DMS53 treated with DMSO at 0.1 percent for 48 hours (cell line): ENCODE data around the gene MYCBP.
"Not testable (repeated sequence)": the region's sequence is repeated elsewhere in the genome, so short reads cannot be mapped to it uniquely, and the experiment has no call there.

Experiments used
- DNase-seq: peaks from one replicate; lab custom pipeline; 2025; ENCODE audit not compliant: unreplicated experiment; lab: John Stamatoyannopoulos, UW

Gene MYCBP

GRCh38 chr1:38873027-38873969 is at the start of gene MYCBP:
MYCBP (minus strand) TSS chr1:38873348; CDS start chr1:38873305, 43 bp downstream.
- DNase-seq = peak; percentile 95

- DNase-seq = peak; percentile 14
These were observed 46.0 kb upstream of the MYCBP start for GRCh38 chr1:38919130-38919529.

GRCh38 chr1:38918568-38918967 is 45.4 kb upstream of the MYCBP start:
- DNase-seq = no peak

- no peak for DNase-seq
These were observed 44.6 kb upstream of the MYCBP start for GRCh38 chr1:38917772-38918171.

GRCh38 chr1:38917337-38917736 is 44.2 kb upstream of the MYCBP start:
- DNase-seq = no peak

- no peak for DNase-seq
These were observed 42.3 kb upstream of the MYCBP start for GRCh38 chr1:38915352-38915948.

- not testable (repeated sequence) for DNase-seq
These were observed 41.8 kb upstream of the MYCBP start for GRCh38 chr1:38914908-38915307.

- DNase-seq = no peak
These were observed 35.7 kb upstream of the MYCBP start for GRCh38 chr1:38908821-38909220.

GRCh38 chr1:38905985-38906384 is 32.8 kb upstream of the MYCBP start:
- no peak for DNase-seq

GRCh38 chr1:38899560-38899959 is 26.4 kb upstream of the MYCBP start:
- no peak for DNase-seq

- no peak for DNase-seq
These were observed 25.6 kb upstream of the MYCBP start for GRCh38 chr1:38898653-38899230.

- DNase-seq = no peak
These were observed 23.0 kb upstream of the MYCBP start for GRCh38 chr1:38896169-38896568.

GRCh38 chr1:38892976-38893375 is 19.8 kb upstream of the MYCBP start:
- no peak for DNase-seq

GRCh38 chr1:38891753-38892152 is 18.6 kb upstream of the MYCBP start:
- DNase-seq = no peak

GRCh38 chr1:38889589-38889988 is 16.4 kb upstream of the MYCBP start:
- DNase-seq = no peak

- DNase-seq = no peak
These were observed 15.5 kb upstream of the MYCBP start for GRCh38 chr1:38888423-38889333.

- no peak for DNase-seq
These were observed 11.9 kb upstream of the MYCBP start for GRCh38 chr1:38885092-38885491.

- DNase-seq = no peak
These were observed 8.3 kb upstream of the MYCBP start, which contains the start of gene GJA9 for GRCh38 chr1:38881487-38881886. GJA9 (minus strand) TSS chr1:38881587; CDS start chr1:38876098, 5,489 bp downstream.

GRCh38 chr1:38875811-38876210 is 2.7 kb upstream of the MYCBP start:
- no peak for DNase-seq

- no peak for DNase-seq
These were observed 634 bp downstream of the MYCBP start for GRCh38 chr1:38872401-38873026.
